ENCODE measurements around the gene PSG6. TPM values are rescaled to one million over a fixed set of nuclear protein-coding genes. Genes with fewer than 3 reads are reported as not detected.
"Not testable (repeated sequence)": the region's sequence is repeated elsewhere in the genome, so short reads cannot be mapped to it uniquely, and the experiment has no call there.

PSG6 gene
- total RNA-seq, 1 donor from 2014 or later = not detected

GRCh38 chr19:42906162-42906561, 11.5 kb downstream of the PSG6 start:
- ATAC-seq = not testable (repeated sequence)

GRCh38 chr19:42900561-42900960, 17.1 kb downstream of the PSG6 start:
- not testable (repeated sequence) for ATAC-seq

- ATAC-seq = not testable (repeated sequence)
Measured at GRCh38 chr19:42899674-42900073, 18.0 kb downstream of the PSG6 start.

- not testable (repeated sequence) for ATAC-seq
Measured at GRCh38 chr19:42899110-42899509, 18.6 kb downstream of the PSG6 start.

- not testable (repeated sequence) for ATAC-seq
Measured at GRCh38 chr19:42898656-42899055, 19.0 kb downstream of the PSG6 start.

GRCh38 chr19:42897729-42898128, 20.0 kb downstream of the PSG6 start:
- ATAC-seq = not testable (repeated sequence)

GRCh38 chr19:42890446-42890845, 27.2 kb downstream of the PSG6 start:
- peak; percentile 79 for ATAC-seq

- peak; percentile 55 for ATAC-seq
Measured at GRCh38 chr19:42887876-42888445, 29.7 kb downstream of the PSG6 start.

GRCh38 chr19:42882730-42883129, 35.0 kb downstream of the PSG6 start:
- not testable (repeated sequence) for ATAC-seq

GRCh38 chr19:42882010-42882409, 35.7 kb downstream of the PSG6 start:
- ATAC-seq = not testable (repeated sequence)

GRCh38 chr19:42881279-42881678, 36.4 kb downstream of the PSG6 start:
- ATAC-seq = not testable (repeated sequence)

- not testable (repeated sequence) for ATAC-seq
Measured at GRCh38 chr19:42880621-42881020, 37.1 kb downstream of the PSG6 start.

- ATAC-seq = no peak
Measured at GRCh38 chr19:42879613-42880012, 38.1 kb downstream of the PSG6 start, which contains the start of gene PSG1. Gene PSG1, minus strand, starts transcription at chr19:42879713. Its CDS starts 132 bp downstream, at chr19:42879581.

- ATAC-seq = not testable (repeated sequence)
Measured at GRCh38 chr19:42876596-42876995, 41.1 kb downstream of the PSG6 start.

- ATAC-seq = not testable (repeated sequence)
Measured at GRCh38 chr19:42875881-42876280, 41.8 kb downstream of the PSG6 start.

- peak; percentile 74 for ATAC-seq
Measured at GRCh38 chr19:42874901-42875813, 42.5 kb downstream of the PSG6 start.

GRCh38 chr19:42874136-42874535, 43.6 kb downstream of the PSG6 start:
- ATAC-seq = not testable (repeated sequence)

- ATAC-seq = no peak
Measured at GRCh38 chr19:42872608-42873007, 45.1 kb downstream of the PSG6 start.

- ATAC-seq = no peak
Measured at GRCh38 chr19:42857544-42857867, 60.2 kb downstream of the PSG6 start.

- not testable (repeated sequence) for ATAC-seq
Measured at GRCh38 chr19:42856866-42857543, 60.7 kb downstream of the PSG6 start.

GRCh38 chr19:42854745-42855144, 62.9 kb downstream of the PSG6 start:
- ATAC-seq = not testable (repeated sequence)

GRCh38 chr19:42853231-42853630, 64.5 kb downstream of the PSG6 start:
- not testable (repeated sequence) for ATAC-seq

GRCh38 chr19:42852821-42853220, 64.9 kb downstream of the PSG6 start:
- not testable (repeated sequence) for ATAC-seq

All from esophagus mucosa (tissue), 1 donor.